Peyer's patch (tissue), 4 donors: Measurements from ENCODE around the gene PHF8. TPM values are rescaled to one million over a fixed set of nuclear protein-coding genes. Genes with fewer than 3 reads are reported as not detected.

Experiments
- DNase-seq, 3 donors: peaks; one replicate each; pipeline ENCODE4 v3.0.0-alpha.2; 2017 to 2019
- H3K27ac ChIP-seq, 4 donors: fragments of 200-600 bp; sonication (generic); one replicate each; pipeline ENCODE4 v1.5.1; 2016 to 2019
- H3K27me3 ChIP-seq, 2 donors: fragments of 200-600 bp; sonication (generic); one replicate each; pipeline ENCODE4 v1.5.1; 2019
- H3K36me3 ChIP-seq, 3 donors: fragments of 200-600 bp; sonication (generic); one replicate each; pipeline ENCODE4 v1.5.1; 2016 to 2019
- H3K4me1 ChIP-seq, 4 donors: fragments of 200-600 bp; sonication (generic); one replicate each; pipeline ENCODE4 v1.5.1; 2016 to 2019
- H3K4me3 ChIP-seq, 4 donors: fragments of 200-600 bp; sonication (generic); 1 replicate in 3 of 4; 2 replicates in 1 of 4; pipeline ENCODE4 v1.5.1; 2016 to 2019; ENCODE audit warnings: mild to moderate bottlenecking in 1 of 4
- H3K9me3 ChIP-seq, 4 donors: fragments of 200-600 bp; sonication (generic); one replicate each; pipeline ENCODE4 v1.5.1; 2016 to 2019; ENCODE audit warnings: mild to moderate bottlenecking in 1 of 4
- CTCF ChIP-seq, 6 experiments: fragments of 450-650 bp in 4 of 6; fragments of 200-600 bp in 2 of 6; sonication (generic) in 1 of 6; IDR thresholded peaks; one replicate each; pipeline ENCODE4 v1.5.1; 2017 to 2019; ENCODE audit warnings: antibody characterized with exemption in 6 of 6, mild to moderate bottlenecking in 3 of 6, moderate library complexity in 1 of 6
- POLR2A ChIP-seq, 2 donors: fragments of 450-650 bp; IDR thresholded peaks; one replicate each; pipeline ENCODE4 v1.5.1; 2017; ENCODE audit warnings: antibody characterized with exemption in 2 of 2, mild to moderate bottlenecking in 2 of 2, moderate library complexity in 2 of 2
- total RNA-seq, 4 donors: library from RNA; depleted of rRNA; stranded (reverse); fragments of >200 nt; gene quantifications; one replicate each; pipeline ENCODE4 v1.1.0, GENCODE V29; 2016

PHF8 gene
- total RNA-seq, 4 donors from 2014 or later = 52.5 to 188 (median 78.9) TPM

- Histone ChIP-seq H3K4me3 (peak overlapping the region; percentile 57 to 78 (median 65)), H3K9me3 (no peaks in the 10 kb centered on the region), H3K4me1 (no peaks in the 10 kb centered on the region), H3K27ac (peak overlapping the region; percentile 87 to 95 (median 92)), H3K27me3 (no peaks in the 10 kb centered on the region), H3K36me3 (peaks cover 0 to 16% (median 0%) of the 10 kb centered on the region in 3 donors)
- DNase-seq = peak in 2 of 3 donors; percentile 22 to 64
- TF ChIP-seq CTCF (IDR thresholded peaks at IDR 0.05) (no peak), POLR2A (IDR thresholded peaks at IDR 0.05) (peak in 1 of 2 donors; percentile 13)
Observed at GRCh38 chrX:54043541-54044125, 640 bp downstream of the PHF8 start.

GRCh38 chrX:54043056-54043455 is 1.2 kb downstream of the PHF8 start:
- no peak for TF ChIP-seq POLR2A (IDR thresholded peaks at IDR 0.05)
- no peak for TF ChIP-seq CTCF (IDR thresholded peaks at IDR 0.05)
- no peaks in the 10 kb centered on the region for H3K9me3 ChIP-seq
- DNase-seq = no peak

GRCh38 chrX:54042609-54043021 is 1.7 kb downstream of the PHF8 start:
- peak overlapping the region in 3 of 4 donors; percentile 87 to 95 (median 94) for H3K27ac ChIP-seq
- H3K27me3 ChIP-seq = no peaks in the 10 kb centered on the region
- H3K9me3 ChIP-seq = no peaks in the 10 kb centered on the region
- DNase-seq = peak; percentile 50 to 56 (median 50)
- H3K4me3 ChIP-seq = peak overlapping the region; percentile 57 to 78 (median 65)
- peak in 2 of 6 experiments; percentile 18 for TF ChIP-seq CTCF (IDR thresholded peaks at IDR 0.05)
- no peak for TF ChIP-seq POLR2A (IDR thresholded peaks at IDR 0.05)
- H3K4me1 ChIP-seq = no peaks in the 10 kb centered on the region
- peaks cover 0 to 19% (median 0%) of the 10 kb centered on the region in 3 donors for H3K36me3 ChIP-seq

More at GRCh38 chrX:54043056-54043455, 1.2 kb downstream of the PHF8 start:
- no peaks in the 10 kb centered on the region for H3K27me3 ChIP-seq
- no peaks in the 10 kb centered on the region for H3K4me1 ChIP-seq
- peak overlapping the region; percentile 87 to 95 (median 92) for H3K27ac ChIP-seq
- peak overlapping the region; percentile 57 to 78 (median 65) for H3K4me3 ChIP-seq
- peaks cover 0 to 19% (median 0%) of the 10 kb centered on the region in 3 donors for H3K36me3 ChIP-seq

GRCh38 chrX:54030329-54030728 is 13.9 kb downstream of the PHF8 start:
- H3K27me3 ChIP-seq = no peaks in the 10 kb centered on the region
- no peak overlapping the region for H3K4me3 ChIP-seq
- peaks cover 0 to 21% (median 0%) of the 10 kb centered on the region in 3 donors for H3K36me3 ChIP-seq
- H3K27ac ChIP-seq = no peak overlapping the region
- DNase-seq = no peak
- H3K9me3 ChIP-seq = no peaks in the 10 kb centered on the region
- TF ChIP-seq POLR2A (IDR thresholded peaks at IDR 0.05) (no peak), CTCF (IDR thresholded peaks at IDR 0.05) (no peak)
- no peaks in the 10 kb centered on the region for H3K4me1 ChIP-seq

- TF ChIP-seq POLR2A (IDR thresholded peaks at IDR 0.05) = no peak
- no peak for TF ChIP-seq CTCF (IDR thresholded peaks at IDR 0.05)
- DNase-seq = no peak
- peaks cover 0 to 18% (median 0%) of the 10 kb centered on the region in 3 donors for H3K36me3 ChIP-seq
Observed at GRCh38 chrX:54029529-54030143, 14.6 kb downstream of the PHF8 start.

More at GRCh38 chrX:54029529-54030143, 14.6 kb downstream of the PHF8 start:
- H3K4me3 ChIP-seq = no peak overlapping the region
- H3K27me3 ChIP-seq = no peaks in the 10 kb centered on the region
- H3K27ac ChIP-seq = no peak overlapping the region
- no peaks in the 10 kb centered on the region for H3K9me3 ChIP-seq
- no peaks in the 10 kb centered on the region for H3K4me1 ChIP-seq
